Spleen (tissue), 11 donors: ENCODE data around the gene SPHK1. TPM values are rescaled to one million over a fixed set of nuclear protein-coding genes. Genes with fewer than 3 reads are reported as not detected.
A peak's percentile ranks its signal among the peaks of the same experiment; 100 is the strongest.

ENCODE experiments used
- DNase-seq: peaks from one replicate; pipeline ENCODE4 v3.0.0-alpha.2; 2020
- H3K27ac ChIP-seq, 8 donors: fragments of 200-600 bp; sonication (generic) in 7 of 8; 1 replicate in 4 of 8; 2 replicates in 4 of 8; pipeline versions ENCODE4 v1.5.0 to v1.8.0; 2016 to 2021; ENCODE audit warnings: inconsistent platforms in 4 of 8, mild to moderate bottlenecking in 4 of 8, moderate library complexity in 1 of 8
- H3K27me3 ChIP-seq, 7 donors: fragments of 200-600 bp; sonication (generic) in 6 of 7; replicated peaks in 1 of 7; 1 replicate in 4 of 7; 2 replicates in 3 of 7; pipeline versions ENCODE4 v1.5.0 to v1.8.0; 2016 to 2021; ENCODE audit warnings: inconsistent platforms in 3 of 7, mild to moderate bottlenecking in 1 of 7
- H3K36me3 ChIP-seq, 6 donors: fragments of 200-600 bp; sonication (generic) in 5 of 6; 1 replicate in 4 of 6; 2 replicates in 2 of 6; pipeline versions ENCODE4 v1.5.0 to v1.8.0; 2016 to 2021; ENCODE audit warnings: inconsistent platforms in 2 of 6
- H3K4me1 ChIP-seq, 6 donors: fragments of 200-600 bp; sonication (generic) in 5 of 6; 1 replicate in 3 of 6; 2 replicates in 3 of 6; pipeline versions ENCODE4 v1.5.0 to v1.8.0; 2016 to 2021; ENCODE audit warnings: inconsistent platforms in 3 of 6
- H3K4me3 ChIP-seq, 8 donors: fragments of 200-600 bp; sonication (generic) in 7 of 8; 1 replicate in 4 of 8; 2 replicates in 4 of 8; pipeline versions ENCODE4 v1.5.0 to v1.8.0; 2016 to 2021; ENCODE audit warnings: inconsistent platforms in 4 of 8, mild to moderate bottlenecking in 4 of 8, moderate library complexity in 2 of 8
- H3K9me3 ChIP-seq, 8 donors: fragments of 200-600 bp; sonication (generic) in 7 of 8; 1 replicate in 4 of 8; 2 replicates in 4 of 8; pipeline versions ENCODE4 v1.5.0 to v1.8.0; 2016 to 2021; ENCODE audit warnings: inconsistent platforms in 4 of 8
- POLR2A ChIP-seq, 3 donors: fragments of 450-650 bp; IDR thresholded peaks; one replicate each; pipeline ENCODE4 v1.5.1; 2017; ENCODE audit warnings: antibody characterized with exemption in 3 of 3, mild to moderate bottlenecking in 1 of 3
- POLR2AphosphoS5 ChIP-seq, 3 donors: sonication (generic); formaldehyde crosslinking; IDR thresholded peaks; one replicate each; pipeline ENCODE4 v1.5.1; 2017; ENCODE audit warnings: antibody characterized with exemption in 3 of 3
- WGBS, 5 donors: extraction: QIAGEN DNeasy Blood & Tissue Kit in 3 of 5; methylation state at CpG; one replicate each; pipeline versions ENCODE4 v1.1.5 to v1.1.7; 2013 to 2018; 5-methylcytosine and 5-hydroxymethylcytosine counted together
- intact Hi-C: fragments of 100-400 bp; cut with DNase I; formaldehyde crosslinking; loops from one replicate; pipeline ENCODE4 v1.15.0; 2023; ENCODE audit warnings: low total_unique reads
- polyA plus RNA-seq, 3 donors: library from polyadenylated mRNA; stranded (reverse); fragments of 200-250 nt; gene quantifications; one replicate each; pipeline ENCODE4 v1.2.1, GENCODE V29; 2013
- total RNA-seq, 7 donors: library from RNA; depleted of rRNA in 3 of 7; stranded (reverse); fragments of >200 nt in 3 of 7; fragmentation: NEBNext Ultra II Directional in 4 of 7; extraction: Animal tissue kit (Norgen Biotek cat#: 25700) in 4 of 7; gene quantifications; one replicate each; pipeline versions ENCODE4 v1.1.0 to v1.2.1, GENCODE V29; 2016 to 2021
- TF ChIP-seq, protein P1 (sequence below), 11 experiments: fragments of 200-600 bp in 7 of 11; fragments of 450-650 bp in 4 of 11; sonication (generic) in 4 of 11; IDR thresholded peaks in 8 of 11; conservative IDR thresholded peaks in 3 of 11; 1 replicate in 7 of 11; 2 replicates in 4 of 11; pipeline versions ENCODE4 v1.4.0 to v1.8.0; 2016 to 2021; ENCODE audit warnings: antibody characterized with exemption in 11 of 11, inconsistent platforms in 4 of 11, mild to moderate bottlenecking in 1 of 11
- donor health status: healthy with polysubstance abuse.
- donor health status: DM: no; HTN: no; CAD: no; lungs with moderate emphysema.
- donor health status: DM: no; HTN: no; CAD: no.
- donor health status: Bipolar disorder and iron deficiency.
- donor health status: healthy.
- donor health status: DM: no; HTN: no; CAD: no.
- donor health status: DM: yes; HTN: yes; CAD: no.

Gene SPHK1
- total and polyA plus RNA-seq, 10 donors, result 3.7 to 11.4 (median 6.0) TPM

DNA sequence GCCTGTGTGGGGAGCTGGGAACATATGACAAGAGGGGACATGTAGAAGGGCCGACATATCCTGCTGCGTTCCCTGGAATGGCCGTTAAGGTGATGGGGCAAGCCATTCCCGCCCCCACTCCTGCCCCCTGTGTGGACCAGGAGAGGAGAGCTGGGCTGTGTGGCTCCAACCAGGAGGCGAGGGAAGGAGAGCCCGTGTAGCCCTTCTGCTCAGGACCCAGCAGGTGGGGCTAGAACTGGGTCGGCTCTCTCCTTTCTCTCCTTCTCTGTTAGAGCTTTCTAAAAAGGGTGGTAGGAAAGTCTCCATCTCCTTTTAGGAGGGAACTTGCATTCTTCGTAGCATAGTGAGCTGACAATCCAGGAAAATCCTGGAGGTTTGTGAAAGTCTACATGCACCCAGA, 12.8 kb downstream of the SPHK1 start:
- no peak overlapping the region for H3K4me3 ChIP-seq
- DNase-seq, result no peak
- peaks cover 0 to 19% (median 17%) of the 10 kb centered on the region in 6 donors for H3K4me1 ChIP-seq
- no peaks in the 10 kb centered on the region for H3K9me3 ChIP-seq
- H3K36me3 ChIP-seq, result peaks cover 0 to 100% (median 77%) of the 10 kb centered on the region in 6 donors
- TF ChIP-seq POLR2AphosphoS5 (IDR thresholded peaks at IDR 0.05) (no peak), POLR2A (IDR thresholded peaks at IDR 0.05) (no peak)
- TF ChIP-seq, protein P1, sequence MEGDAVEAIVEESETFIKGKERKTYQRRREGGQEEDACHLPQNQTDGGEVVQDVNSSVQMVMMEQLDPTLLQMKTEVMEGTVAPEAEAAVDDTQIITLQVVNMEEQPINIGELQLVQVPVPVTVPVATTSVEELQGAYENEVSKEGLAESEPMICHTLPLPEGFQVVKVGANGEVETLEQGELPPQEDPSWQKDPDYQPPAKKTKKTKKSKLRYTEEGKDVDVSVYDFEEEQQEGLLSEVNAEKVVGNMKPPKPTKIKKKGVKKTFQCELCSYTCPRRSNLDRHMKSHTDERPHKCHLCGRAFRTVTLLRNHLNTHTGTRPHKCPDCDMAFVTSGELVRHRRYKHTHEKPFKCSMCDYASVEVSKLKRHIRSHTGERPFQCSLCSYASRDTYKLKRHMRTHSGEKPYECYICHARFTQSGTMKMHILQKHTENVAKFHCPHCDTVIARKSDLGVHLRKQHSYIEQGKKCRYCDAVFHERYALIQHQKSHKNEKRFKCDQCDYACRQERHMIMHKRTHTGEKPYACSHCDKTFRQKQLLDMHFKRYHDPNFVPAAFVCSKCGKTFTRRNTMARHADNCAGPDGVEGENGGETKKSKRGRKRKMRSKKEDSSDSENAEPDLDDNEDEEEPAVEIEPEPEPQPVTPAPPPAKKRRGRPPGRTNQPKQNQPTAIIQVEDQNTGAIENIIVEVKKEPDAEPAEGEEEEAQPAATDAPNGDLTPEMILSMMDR (IDR thresholded peaks at IDR 0.05 in 8 of 11, conservative IDR thresholded peaks at IDR 0.05 in 3 of 11), result no peak
- 92 to 95% (median 94%) methylated on average over 7 to 8 of the region's 8 CpGs for WGBS, 5 donors
- intact Hi-C loops, result loop anchor here (5.0 kb wide), 1 partner anchor 95 kb away; no protein-coding TSS in a partner anchor
- no peaks in the 10 kb centered on the region for H3K27me3 ChIP-seq
- no peak overlapping the region for H3K27ac ChIP-seq

DNA sequence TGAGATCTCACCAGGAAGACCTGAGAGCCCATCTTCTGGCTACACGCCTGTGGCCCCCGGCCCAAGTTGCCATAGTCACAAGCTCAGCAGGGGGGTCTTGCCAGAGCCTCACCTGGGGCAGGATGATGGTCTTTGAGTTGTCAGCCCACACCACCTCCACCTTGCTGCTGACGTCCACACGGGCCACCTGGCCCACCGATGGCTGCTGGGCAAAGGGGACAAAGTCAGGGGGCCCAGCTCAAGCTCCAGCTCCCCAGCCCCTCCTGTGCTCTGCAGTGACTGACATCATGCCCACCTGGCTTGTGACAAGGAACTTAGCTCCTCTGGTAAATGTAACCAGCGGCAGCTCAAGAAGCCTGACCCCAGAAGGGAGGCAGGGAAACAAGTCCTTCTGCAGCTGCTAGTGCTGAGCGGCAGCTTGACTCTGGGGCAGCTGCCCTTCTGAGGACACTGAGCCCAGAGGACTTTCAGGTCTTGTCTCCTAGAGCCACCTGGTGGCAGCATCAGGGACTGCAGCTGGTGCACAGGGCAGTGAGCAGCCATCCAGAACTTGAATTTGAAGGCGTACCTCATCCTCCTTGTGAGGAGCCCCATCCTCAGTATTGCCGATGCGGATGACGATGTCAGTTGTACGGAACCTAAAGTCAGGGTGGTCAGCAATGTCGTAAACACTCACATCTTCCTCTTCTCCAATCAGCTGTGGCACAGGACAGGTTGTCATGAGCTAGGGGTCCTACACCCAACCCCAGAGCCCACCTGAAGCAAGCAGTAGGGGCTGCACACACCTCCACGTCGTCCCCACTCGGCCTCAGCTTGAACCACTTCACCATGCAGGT, 13.5 kb downstream of the SPHK1 start:
- no peak overlapping the region for H3K4me3 ChIP-seq
- peaks cover 0 to 19% (median 17%) of the 10 kb centered on the region in 6 donors for H3K4me1 ChIP-seq
- peak; percentile 95 for DNase-seq
- WGBS, 5 donors, result 53 to 70% (median 61%) methylated on average over 13 to 16 of the region's 16 CpGs
- TF ChIP-seq POLR2A (IDR thresholded peaks at IDR 0.05), result no peak
- TF ChIP-seq, protein P1 (IDR thresholded peaks at IDR 0.05 in 8 of 11, conservative IDR thresholded peaks at IDR 0.05 in 3 of 11), result peak; percentile 96 to 100 (median 99)
- peak in 1 of 3 donors; percentile 51 for TF ChIP-seq POLR2AphosphoS5 (IDR thresholded peaks at IDR 0.05)
- intact Hi-C loops, result loop anchor here (5.0 kb wide), 1 partner anchor 96 kb away; no protein-coding TSS in a partner anchor
- no peaks in the 10 kb centered on the region for H3K9me3 ChIP-seq
- H3K36me3 ChIP-seq, result peaks cover 0 to 100% (median 83%) of the 10 kb centered on the region in 6 donors
- H3K27me3 ChIP-seq, result no peaks in the 10 kb centered on the region
- H3K27ac ChIP-seq, result no peak overlapping the region

DNA sequence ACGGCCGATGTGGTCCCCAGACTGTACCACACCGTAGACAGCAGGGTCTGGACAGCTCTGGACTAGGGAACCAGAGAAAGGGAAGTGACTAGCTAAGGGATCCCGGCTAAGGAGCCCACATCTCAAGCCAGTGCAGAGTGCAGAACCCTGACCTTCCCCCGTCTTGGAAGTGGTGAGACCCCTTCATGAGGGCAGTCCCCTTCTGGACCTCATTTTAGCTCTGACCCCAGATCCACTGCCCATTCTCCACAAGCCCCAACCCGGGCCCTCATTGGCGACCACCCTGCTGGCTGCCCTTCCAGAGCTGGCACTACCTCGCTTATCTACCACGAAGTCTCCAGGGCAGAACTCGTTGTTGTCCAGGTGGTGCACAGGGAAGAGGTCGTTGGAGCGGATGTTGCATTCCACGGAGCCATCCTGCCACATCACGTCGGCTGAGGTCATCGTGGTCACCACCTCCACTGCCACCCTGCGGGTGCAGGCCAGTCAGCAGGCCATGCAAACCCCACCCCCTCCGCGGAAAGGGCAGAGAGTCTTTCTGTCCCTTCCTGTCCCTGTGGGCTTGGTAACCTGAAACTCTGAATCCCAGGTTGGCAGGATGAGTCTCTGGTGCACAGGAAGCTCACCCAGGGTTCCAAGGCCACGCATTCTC, 14.2 kb downstream of the SPHK1 start:
- WGBS, 5 donors, result 73 to 84% (median 75%) methylated on average over 16 to 20 of the region's 20 CpGs
- TF ChIP-seq, protein P1 (IDR thresholded peaks at IDR 0.05 in 8 of 11, conservative IDR thresholded peaks at IDR 0.05 in 3 of 11), result no peak
- TF ChIP-seq POLR2AphosphoS5 (IDR thresholded peaks at IDR 0.05), result peak in 1 of 3 donors; percentile 36
- no peak overlapping the region for H3K27ac ChIP-seq
- DNase-seq, result no peak
- peaks cover 0 to 100% (median 88%) of the 10 kb centered on the region in 6 donors for H3K36me3 ChIP-seq
- intact Hi-C loops, result loop anchor here (5.0 kb wide), 1 partner anchor 96 kb away; no protein-coding TSS in a partner anchor
- peaks cover 0 to 19% (median 17%) of the 10 kb centered on the region in 6 donors for H3K4me1 ChIP-seq
- H3K4me3 ChIP-seq, result no peak overlapping the region
- H3K27me3 ChIP-seq, result no peaks in the 10 kb centered on the region
- H3K9me3 ChIP-seq, result no peaks in the 10 kb centered on the region
